Activated effector memory CD4-positive, alpha-beta T cell treated with Interleukin-2 at 50 U/mL for 16 hours (primary cell): ENCODE measurements around the gene DR1.

ENCODE experiments used
- DNase-seq: peaks from one replicate; pipeline ENCODE4 v3.0.0-alpha.2; 2020

Gene DR1

GRCh38 chr1:93345633-93346420 lies at the start of gene DR1:
TSS of gene DR1 (plus strand) at chr1:93345907. CDS start at chr1:93346646, 739 bp downstream.
- peak; percentile 88 for DNase-seq

DNA sequence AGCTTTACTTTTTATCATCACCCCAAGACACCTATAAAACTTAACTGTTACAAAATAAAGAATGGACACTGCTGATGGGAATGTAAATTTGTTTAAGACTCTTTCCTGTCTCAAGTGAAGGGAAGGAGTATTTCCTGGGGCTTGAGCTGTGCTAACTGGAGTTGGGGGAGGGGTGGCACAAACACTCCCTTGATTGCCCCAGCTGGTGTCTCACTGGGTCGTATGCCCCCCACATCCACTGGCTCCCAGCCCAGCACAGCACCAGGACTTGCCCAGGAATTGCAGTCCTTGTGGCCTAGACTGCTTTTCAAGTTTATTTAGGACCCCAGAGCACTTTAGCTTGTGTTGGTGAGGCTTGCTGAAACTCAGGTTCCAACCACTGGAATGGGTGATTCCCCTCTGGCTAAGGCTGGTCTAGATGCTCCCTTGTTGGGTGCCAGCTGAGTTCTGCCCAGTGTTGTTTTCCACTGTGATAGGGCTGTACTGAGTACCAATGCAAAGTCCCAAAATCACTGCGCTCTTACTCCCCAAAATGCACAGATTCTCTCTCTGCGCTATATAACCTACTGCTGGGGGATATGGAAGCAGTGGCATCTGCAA lies 49.1 kb upstream of the DR1 start:
- no peak for DNase-seq

DNA sequence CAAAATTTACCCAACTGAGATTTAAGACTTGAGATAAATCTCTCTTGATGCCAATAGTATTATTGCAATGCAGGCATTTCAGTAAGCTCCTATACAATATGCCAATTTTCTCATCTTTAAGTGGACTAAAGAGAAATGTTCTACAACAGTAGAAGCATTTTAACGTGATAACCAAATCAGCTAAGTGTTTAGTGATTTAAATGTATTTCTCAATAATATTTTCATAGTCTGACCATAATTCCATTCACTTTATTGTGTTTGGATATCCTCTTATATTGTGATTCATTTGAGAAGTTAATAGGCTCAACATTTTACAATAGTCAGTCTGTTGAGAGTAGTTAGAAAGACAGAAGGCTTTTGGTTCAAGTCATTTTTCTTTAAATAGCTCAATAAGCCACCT lies 44.6 kb upstream of the DR1 start:
- no peak for DNase-seq

DNA sequence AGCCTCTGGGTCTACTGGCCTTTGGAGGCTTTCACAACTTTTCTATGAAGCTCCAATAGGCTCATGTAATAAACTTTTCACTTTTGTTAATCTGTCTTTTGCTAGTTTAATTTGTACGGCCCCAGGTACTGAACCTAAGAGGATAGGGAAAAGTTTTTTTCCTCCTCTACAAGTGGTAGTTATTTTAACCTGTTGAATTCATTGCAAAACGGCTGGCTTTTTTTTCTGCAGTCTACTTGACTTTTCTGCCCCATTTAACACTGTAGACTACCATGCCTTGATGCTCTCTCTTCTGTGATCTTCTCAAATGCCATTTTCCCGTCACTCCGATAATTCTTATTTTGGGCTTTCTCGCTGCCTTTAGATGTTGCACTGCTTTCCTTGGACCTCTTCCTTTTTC lies 43.6 kb upstream of the DR1 start:
- DNase-seq = no peak

- no peak for DNase-seq
These were observed 41.0 kb upstream of the DR1 start for GRCh38 chr1:93304716-93305138.

GRCh38 chr1:93306920-93307319 lies 38.8 kb upstream of the DR1 start:
- DNase-seq = no peak

DNA sequence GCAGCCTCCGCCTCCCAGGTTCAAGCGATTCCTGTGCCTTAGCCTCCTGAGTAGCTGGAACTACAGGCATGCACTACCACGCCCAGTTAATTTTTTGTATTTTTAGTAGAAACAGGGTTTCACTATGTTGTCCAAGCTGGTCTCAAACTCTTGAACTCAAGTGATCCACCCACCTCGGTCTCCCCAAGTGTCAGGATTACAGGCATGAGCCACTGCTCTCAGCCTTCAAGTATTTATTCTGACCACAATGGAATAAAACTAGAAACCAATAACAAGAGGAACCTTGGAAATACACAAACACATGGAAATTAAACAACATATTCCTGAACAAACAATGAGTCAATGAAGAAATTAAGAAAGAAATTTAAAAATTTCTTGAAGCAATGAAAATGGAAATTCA lies 32.7 kb upstream of the DR1 start:
- DNase-seq = no peak

GRCh38 chr1:93317207-93317606 lies 28.5 kb upstream of the DR1 start:
- no peak for DNase-seq

DNA sequence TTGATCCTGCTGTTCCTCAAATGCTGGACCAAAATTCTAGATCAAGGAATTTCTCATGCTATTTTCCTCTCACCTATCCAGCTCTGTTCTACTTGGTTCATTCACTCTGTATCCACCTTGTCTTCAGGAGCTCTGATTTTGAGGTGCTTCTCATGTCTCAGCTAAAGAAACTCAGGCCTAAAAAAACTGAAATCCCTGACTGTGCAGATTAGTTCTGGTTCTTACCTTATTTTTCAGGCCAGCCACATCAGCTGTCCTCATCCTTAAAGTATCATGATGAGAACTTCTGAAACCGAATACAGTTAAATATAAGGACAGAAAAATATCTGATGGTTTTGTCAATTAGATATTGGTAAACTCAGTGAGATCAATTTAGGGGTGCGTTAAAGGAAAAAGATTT lies 27.8 kb upstream of the DR1 start:
- DNase-seq = no peak

DNA sequence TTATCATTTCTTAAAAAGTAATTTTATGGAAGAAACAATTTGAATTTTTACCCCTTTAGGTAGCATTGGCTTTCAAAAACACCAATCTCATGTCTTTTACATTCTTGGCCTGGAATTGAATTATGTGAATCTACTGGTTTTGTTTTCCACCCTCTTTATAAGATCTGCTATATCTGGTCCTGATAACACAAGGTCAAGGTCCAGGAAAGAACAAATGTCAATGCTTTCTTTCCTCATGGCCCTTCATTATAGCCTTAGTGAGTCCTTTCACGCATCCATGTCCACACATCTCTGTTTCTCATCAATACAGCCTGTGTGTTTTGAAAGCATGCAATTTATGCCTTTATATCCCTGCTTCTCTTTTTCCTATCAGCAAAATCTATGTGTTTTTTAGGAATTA lies 24.0 kb upstream of the DR1 start:
- no peak for DNase-seq

- DNase-seq = no peak
These were observed 23.4 kb upstream of the DR1 start for GRCh38 chr1:93322349-93322748.

DNA sequence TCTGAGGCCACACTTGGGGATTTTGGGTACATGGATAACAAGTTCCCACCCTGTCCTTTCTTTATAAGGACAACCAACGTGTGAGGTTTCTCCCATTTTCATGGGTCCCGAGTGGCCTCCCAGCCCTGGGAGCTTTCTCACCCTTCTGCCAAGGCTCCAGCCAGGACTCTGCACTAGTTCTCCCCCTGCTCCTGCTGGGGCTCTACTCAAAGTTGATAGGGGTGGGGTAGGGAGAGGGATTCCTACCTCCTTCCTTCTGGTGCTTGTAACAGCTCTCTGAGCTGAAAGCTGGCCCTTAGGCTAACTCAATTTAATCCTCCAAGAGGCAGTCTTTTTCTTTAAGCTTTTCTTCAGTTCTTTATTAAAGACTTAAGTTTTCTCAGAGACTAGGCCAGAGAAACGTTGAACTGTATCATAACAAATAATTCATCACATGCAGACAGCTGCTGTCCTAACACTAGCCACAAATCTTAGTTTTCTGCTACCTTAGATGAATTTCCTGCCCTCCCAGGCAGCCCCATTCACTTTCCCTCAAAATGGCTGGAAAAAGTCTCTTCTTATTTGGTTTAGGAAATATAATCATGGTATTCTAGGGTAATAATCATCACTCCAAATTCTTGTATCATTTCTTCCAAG lies 22.4 kb upstream of the DR1 start:
- no peak for DNase-seq

GRCh38 chr1:93324486-93325464 lies 20.9 kb upstream of the DR1 start:
- DNase-seq = no peak

- no peak for DNase-seq
These were observed 16.6 kb upstream of the DR1 start for GRCh38 chr1:93328809-93329760.

GRCh38 chr1:93330196-93330595 lies 15.5 kb upstream of the DR1 start:
- DNase-seq = no peak

DNA sequence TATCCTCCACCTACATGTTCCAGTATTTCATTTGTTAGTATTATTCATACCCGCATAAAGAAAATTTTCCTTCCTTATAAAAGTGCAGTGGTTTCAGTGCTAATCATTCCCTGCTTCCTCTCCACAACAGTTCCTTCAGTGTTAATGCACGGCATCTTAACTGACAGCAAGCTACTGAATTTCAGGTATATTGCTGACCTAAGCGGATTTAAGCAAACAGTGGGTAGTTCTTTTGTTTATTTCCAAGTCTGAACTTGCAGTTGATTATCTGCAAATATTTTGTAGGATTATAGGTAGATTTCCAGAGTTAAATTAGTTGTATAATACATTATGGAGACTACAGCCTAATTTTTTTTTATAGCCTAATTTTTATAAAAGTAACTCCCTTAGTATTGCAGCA lies 15.1 kb upstream of the DR1 start:
- DNase-seq = no peak

GRCh38 chr1:93331412-93331811 lies 14.3 kb upstream of the DR1 start:
- DNase-seq = no peak

DNA sequence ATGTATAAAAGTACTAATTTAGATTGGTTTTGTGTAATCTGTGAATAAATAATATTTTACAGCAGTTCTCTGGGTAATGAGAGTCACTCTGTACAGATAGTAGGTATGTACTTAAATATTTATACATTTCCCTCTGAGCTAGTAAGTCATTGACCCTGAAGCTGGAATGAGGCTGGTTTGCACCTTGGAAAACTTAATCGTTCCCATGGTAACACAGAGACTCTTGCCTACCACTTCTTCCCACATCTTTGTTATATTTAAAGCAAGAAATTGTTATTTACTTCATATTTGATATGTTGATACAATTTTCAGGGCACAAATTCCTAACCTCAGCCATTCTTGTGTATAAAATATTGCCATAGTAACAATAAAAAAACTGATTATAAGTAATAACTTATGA lies 13.3 kb upstream of the DR1 start:
- no peak for DNase-seq

DNA sequence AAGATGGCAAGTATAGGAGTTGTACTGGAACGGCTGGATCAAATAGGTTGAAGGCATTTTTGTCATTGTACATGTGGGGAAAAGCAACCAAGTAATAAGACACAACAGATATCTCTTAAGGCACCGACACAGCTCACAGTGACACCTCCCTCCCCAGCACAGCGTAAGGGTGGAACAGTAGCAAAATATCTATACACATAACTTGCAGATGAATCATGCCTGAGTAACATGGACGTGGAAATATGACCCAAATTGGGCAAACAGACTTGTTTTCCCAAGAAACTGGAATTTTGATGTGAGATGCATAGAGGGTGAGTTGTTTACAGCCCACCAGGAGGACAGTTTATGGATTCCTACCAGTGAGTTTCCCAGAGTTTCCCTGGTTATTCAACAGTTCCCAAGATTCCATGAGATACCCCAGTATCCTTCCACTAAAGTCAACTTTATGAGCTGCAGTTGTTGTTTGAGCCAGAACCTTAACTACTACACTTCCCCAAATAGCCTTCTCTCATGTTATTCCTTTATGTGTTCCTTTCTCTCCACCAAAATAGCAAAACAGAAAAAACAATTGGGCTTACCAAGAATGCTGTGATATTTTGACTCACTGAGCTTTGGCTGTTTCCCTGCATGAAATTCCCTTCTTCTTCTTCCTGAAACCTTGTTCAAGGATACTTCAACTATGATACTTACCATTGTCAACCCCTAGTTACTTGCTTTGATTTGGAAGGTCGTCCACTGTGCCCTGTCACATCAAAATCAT lies 7.1 kb upstream of the DR1 start:
- no peak for DNase-seq

GRCh38 chr1:93339171-93339697 lies 6.5 kb upstream of the DR1 start:
- no peak for DNase-seq

DNA sequence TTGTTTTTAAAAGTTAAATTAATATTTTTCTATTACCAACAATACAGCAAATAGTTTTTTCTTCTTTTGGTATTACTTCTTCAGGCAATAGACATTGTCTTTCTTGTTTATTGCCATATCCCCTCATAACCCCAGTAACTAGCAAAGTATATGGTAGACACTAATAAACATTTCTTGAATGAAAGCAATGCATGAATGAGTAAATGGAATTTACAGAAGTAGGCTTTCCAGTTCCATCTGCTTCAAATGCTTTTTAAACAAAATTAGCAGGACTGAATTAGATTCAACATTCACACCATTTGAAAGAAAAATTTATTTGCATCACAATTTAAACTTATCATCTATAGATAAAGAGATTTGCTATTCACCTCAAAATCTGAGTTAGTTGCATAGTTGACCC lies 5.6 kb upstream of the DR1 start:
- DNase-seq = no peak
